ENCODE measurements around the gene NRP1. TPM values are rescaled to one million over a fixed set of nuclear protein-coding genes. Genes with fewer than 3 reads are reported as not detected.

The NRP1 gene
- total RNA-seq, 3 donors from 2014 or later = 12.3 to 52.3 (median 33.2) TPM

DNA sequence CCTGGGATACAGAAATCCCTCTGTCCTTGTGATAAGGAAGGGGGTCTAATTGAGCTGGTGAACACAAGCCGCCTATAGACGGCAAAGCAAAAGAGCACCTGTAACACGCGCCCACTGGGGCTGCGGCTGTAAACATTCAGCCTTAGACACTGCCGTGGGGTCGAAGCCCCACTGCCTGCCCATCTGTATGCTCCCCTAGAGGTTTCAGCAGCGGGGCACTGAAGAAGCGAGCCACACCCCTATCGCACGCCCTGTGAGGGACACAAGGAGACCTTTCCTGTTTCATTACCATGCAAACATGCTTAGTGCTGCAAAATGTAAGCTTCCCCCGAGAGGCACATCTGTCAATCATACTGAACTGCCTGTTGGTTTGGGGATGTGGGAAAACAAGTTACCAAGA, 82.1 kb downstream of the NRP1 start:
- Histone ChIP-seq H3K4me3 (no peak overlapping the region), H3K4me1 (ENCODE audit: low read depth) (no peaks in the 10 kb centered on the region), H3K36me3 (ENCODE audit: low read depth) (no peaks in the 10 kb centered on the region), H3K9me3 (no peaks in the 10 kb centered on the region)
- DNase-seq (no peak), ATAC-seq (no peak)
- TF ChIP-seq, protein P1, sequence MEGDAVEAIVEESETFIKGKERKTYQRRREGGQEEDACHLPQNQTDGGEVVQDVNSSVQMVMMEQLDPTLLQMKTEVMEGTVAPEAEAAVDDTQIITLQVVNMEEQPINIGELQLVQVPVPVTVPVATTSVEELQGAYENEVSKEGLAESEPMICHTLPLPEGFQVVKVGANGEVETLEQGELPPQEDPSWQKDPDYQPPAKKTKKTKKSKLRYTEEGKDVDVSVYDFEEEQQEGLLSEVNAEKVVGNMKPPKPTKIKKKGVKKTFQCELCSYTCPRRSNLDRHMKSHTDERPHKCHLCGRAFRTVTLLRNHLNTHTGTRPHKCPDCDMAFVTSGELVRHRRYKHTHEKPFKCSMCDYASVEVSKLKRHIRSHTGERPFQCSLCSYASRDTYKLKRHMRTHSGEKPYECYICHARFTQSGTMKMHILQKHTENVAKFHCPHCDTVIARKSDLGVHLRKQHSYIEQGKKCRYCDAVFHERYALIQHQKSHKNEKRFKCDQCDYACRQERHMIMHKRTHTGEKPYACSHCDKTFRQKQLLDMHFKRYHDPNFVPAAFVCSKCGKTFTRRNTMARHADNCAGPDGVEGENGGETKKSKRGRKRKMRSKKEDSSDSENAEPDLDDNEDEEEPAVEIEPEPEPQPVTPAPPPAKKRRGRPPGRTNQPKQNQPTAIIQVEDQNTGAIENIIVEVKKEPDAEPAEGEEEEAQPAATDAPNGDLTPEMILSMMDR (IDR thresholded peaks at IDR 0.05) = no peak
- intact Hi-C loops (cut with DNase I, micrococcal nuclease) = no loop called here

DNA sequence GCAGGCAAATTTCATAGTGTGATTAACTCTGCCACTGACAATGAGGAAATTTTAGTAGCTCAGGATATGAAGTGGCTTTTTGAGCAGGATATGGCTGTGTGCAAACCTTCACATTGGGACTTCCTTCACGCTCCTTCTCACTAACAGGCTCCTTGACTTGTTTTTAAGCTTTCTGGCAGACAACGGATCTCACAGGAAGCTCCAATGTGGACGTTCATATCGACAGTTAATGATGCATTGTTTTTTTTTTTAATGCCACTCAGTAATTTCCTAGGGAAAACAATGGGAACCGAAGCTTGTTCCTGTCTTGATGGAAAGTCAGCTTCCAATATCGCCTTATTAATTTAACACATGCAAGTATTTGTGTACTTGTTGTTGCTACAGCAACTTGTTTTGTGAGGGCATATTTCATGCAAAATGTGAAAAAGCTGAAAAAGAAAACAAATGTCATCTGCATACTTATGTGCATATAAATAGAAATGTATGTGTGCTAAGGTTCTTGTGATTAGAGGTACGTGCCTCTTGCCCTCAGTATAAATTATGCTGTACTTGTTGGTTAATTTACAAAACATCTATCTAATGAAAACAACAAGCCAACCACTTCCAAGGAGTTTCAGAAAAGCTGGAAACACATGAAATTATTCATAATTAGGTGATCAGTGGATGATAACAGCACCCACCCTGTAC, 84.7 kb downstream of the NRP1 start:
- peak; percentile 13 for ATAC-seq
- H3K4me1 ChIP-seq (ENCODE audit: low read depth) = no peaks in the 10 kb centered on the region
- TF ChIP-seq, protein P1 (IDR thresholded peaks at IDR 0.05) = no peak
- no peak for DNase-seq
- no peaks in the 10 kb centered on the region for H3K36me3 ChIP-seq (ENCODE audit: low read depth)
- no peaks in the 10 kb centered on the region for H3K9me3 ChIP-seq
- no peak overlapping the region for H3K4me3 ChIP-seq
- intact Hi-C loops (cut with DNase I, micrococcal nuclease) = no loop called here

DNA sequence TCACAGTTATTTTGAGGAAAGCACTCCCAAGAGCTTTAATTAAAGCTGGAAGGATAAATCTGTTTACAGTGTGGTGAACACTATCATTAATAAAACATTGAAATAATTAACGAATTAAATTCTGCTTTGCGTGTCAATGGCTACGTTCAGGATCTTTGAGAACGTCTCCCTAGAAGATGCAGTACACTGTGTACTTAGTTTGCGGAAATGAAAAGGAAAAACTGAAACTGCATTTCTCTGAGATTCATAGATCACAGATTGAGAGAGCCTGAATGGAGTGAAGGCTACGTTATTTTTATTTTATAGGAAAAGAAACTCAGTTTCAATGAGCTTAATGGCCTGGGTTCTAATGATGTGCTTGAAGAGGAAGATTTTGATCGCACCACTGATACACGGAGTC, 85.3 kb downstream of the NRP1 start:
- Histone ChIP-seq H3K36me3 (ENCODE audit: low read depth) (no peaks in the 10 kb centered on the region), H3K4me3 (no peak overlapping the region), H3K9me3 (no peaks in the 10 kb centered on the region), H3K4me1 (ENCODE audit: low read depth) (no peaks in the 10 kb centered on the region)
- DNase-seq = no peak
- intact Hi-C loops (cut with DNase I, micrococcal nuclease) = no loop called here
- no peak for ATAC-seq
- TF ChIP-seq, protein P1 (IDR thresholded peaks at IDR 0.05) = no peak

DNA sequence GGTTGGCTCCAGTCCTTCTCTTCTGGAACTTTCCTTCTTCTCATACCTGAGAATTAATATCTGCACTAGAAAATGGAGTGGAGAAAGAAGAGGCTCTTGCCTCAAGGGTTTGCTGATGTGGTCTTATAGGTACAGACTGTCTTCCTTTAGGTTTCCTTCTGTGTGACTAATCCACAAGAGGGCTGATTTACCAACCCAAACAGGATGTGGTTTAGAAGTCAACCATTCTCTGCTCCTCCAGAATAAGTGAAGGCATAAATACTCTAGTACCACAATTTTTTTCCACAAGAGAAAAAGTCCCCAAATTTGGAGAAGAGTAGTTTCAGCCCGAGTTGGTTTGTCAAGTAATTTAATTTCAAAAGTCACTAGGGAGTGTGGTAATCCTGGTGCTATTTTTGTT, 85.8 kb downstream of the NRP1 start:
- no peak for DNase-seq
- Histone ChIP-seq H3K4me3 (no peak overlapping the region), H3K9me3 (no peaks in the 10 kb centered on the region), H3K4me1 (ENCODE audit: low read depth) (no peaks in the 10 kb centered on the region), H3K36me3 (ENCODE audit: low read depth) (no peaks in the 10 kb centered on the region)
- ATAC-seq = peak; percentile 74
- TF ChIP-seq, protein P1 (IDR thresholded peaks at IDR 0.05) = no peak
- intact Hi-C loops (cut with DNase I, micrococcal nuclease) = no loop called here

DNA sequence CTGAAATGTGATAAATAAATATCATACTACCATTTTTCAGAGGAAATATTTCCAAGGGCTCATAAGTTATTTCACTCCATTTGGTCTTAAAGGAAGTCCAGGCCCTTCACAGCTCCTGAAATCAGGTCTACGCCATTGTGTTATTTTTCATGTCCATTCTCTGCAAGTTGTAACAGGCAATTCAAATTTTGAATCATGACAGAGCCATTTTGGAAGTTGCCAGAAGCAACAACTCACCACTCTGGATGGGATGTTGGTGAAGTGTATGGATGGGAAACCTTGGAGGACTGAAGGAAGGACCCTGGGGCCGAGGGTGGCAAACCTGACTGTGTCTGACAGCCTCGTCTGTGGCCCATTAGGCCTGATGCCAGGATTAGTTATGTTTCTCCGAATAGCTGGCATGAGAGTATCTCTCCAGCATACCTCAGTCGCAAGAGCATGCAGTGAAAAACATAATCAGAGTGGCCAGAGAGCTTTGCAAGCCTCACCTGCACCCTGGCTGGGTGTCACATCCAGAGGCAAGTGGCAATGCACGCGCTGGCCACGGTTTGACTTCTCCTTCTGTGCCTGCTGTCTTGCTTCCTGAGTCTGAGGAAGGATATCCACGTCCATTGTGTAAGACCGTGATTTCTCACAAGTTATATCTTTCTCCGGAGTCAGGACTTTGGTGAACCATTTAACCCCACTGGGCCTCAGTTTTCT, 87.1 kb downstream of the NRP1 start:
- TF ChIP-seq, protein P1 (IDR thresholded peaks at IDR 0.05) = no peak
- Histone ChIP-seq H3K4me1 (ENCODE audit: low read depth) (no peaks in the 10 kb centered on the region), H3K36me3 (ENCODE audit: low read depth) (no peaks in the 10 kb centered on the region), H3K9me3 (no peaks in the 10 kb centered on the region), H3K4me3 (no peak overlapping the region)
- intact Hi-C loops (cut with DNase I, micrococcal nuclease) = no loop called here
- ATAC-seq (no peak), DNase-seq (no peak)

Measured in mucosa of descending colon (tissue), 3 donors.